Keratinocyte (primary cell): ENCODE measurements around the gene GBA3. TPM values are rescaled to one million over a fixed set of nuclear protein-coding genes. Genes with fewer than 3 reads are reported as not detected.

Source experiments
- DNase-seq: peaks from one replicate; pipeline ENCODE4 v3.0.0-alpha.2; 2011; ENCODE audit warnings: low read depth, missing footprints, low spot score
- FAIRE-seq: peaks from 2 replicates; lab custom pipeline; 2011; peaks lifted over from hg19 to GRCh38; lab: Jason Lieb, UNC
- H2AFZ ChIP-seq: 2 replicates; pipeline ENCODE4 v1.6.0; 2012; ENCODE audit warnings: low read length, control low read depth, inconsistent platforms; ENCODE audit not compliant: control insufficient read depth
- H3K27ac ChIP-seq: 2 replicates; pipeline ENCODE4 v1.5.1; 2011; ENCODE audit warnings: low read length; ENCODE audit not compliant: control insufficient read depth, insufficient read depth
- H3K27me3 ChIP-seq: 3 replicates; pipeline ENCODE4 v1.6.0; 2011; ENCODE audit warnings: low read length; ENCODE audit not compliant: control insufficient read depth, insufficient read depth; ENCODE audit errors: extremely low read depth
- H3K36me3 ChIP-seq, 2 experiments: 2 replicates in 1 of 2; 3 replicates in 1 of 2; pipeline ENCODE4 v1.5.1; 2011; ENCODE audit warnings: low read length in 2 of 2, mild to moderate bottlenecking in 1 of 2; ENCODE audit not compliant: control insufficient read depth in 2 of 2, insufficient read depth in 2 of 2; ENCODE audit errors: extremely low read depth in 1 of 2
- H3K4me1 ChIP-seq: 3 replicates; pipeline ENCODE4 v1.5.1; 2011; ENCODE audit warnings: low read length; ENCODE audit not compliant: control insufficient read depth, insufficient read depth; ENCODE audit errors: extremely low read depth
- H3K4me2 ChIP-seq: 3 replicates; pipeline ENCODE4 v1.6.0; 2011; ENCODE audit warnings: low read depth, low read length; ENCODE audit not compliant: control insufficient read depth, insufficient read depth; ENCODE audit errors: extremely low read depth
- H3K4me3 ChIP-seq, 3 experiments: fragments of 200-600 bp in 1 of 3; sonication (generic) in 1 of 3; 2 replicates in 2 of 3; 3 replicates in 1 of 3; pipeline ENCODE4 v1.5.1; 2011 to 2016; ENCODE audit warnings: low read length in 3 of 3, mild to moderate bottlenecking in 3 of 3, control low read depth in 2 of 3, inconsistent platforms in 1 of 3, low read depth in 1 of 3, mixed read lengths in 1 of 3, mixed run types in 1 of 3, moderate library complexity in 1 of 3; ENCODE audit not compliant: control insufficient read depth in 2 of 3, insufficient read depth in 2 of 3; ENCODE audit errors: extremely low read depth in 1 of 3
- H3K79me2 ChIP-seq: 2 replicates; pipeline ENCODE4 v1.6.0; 2012; ENCODE audit warnings: low read length; ENCODE audit not compliant: control insufficient read depth, insufficient read depth
- H3K9ac ChIP-seq: 3 replicates; pipeline ENCODE4 v1.6.0; 2011; ENCODE audit warnings: low read length; ENCODE audit not compliant: control insufficient read depth, insufficient read depth; ENCODE audit errors: extremely low read depth
- H3K9me1 ChIP-seq: 3 replicates; pipeline ENCODE4 v1.6.0; 2011; ENCODE audit warnings: low read length; ENCODE audit not compliant: control insufficient read depth, insufficient read depth; ENCODE audit errors: extremely low read depth
- H3K9me3 ChIP-seq: 2 replicates; pipeline ENCODE4 v1.5.1; 2012; ENCODE audit warnings: low read depth, low read length; ENCODE audit not compliant: control insufficient read depth
- H4K20me1 ChIP-seq: 3 replicates; pipeline ENCODE4 v1.6.0; 2011; ENCODE audit warnings: low read length; ENCODE audit not compliant: control insufficient read depth, insufficient read depth; ENCODE audit errors: extremely low read depth
- CTCF ChIP-seq, 3 experiments: IDR thresholded peaks in 1 of 3; conservative IDR thresholded peaks in 1 of 3; optimal IDR thresholded peaks in 1 of 3; 2 replicates in 2 of 3; 3 replicates in 1 of 3; pipeline versions ENCODE3 to v1.5.1; 2011; ENCODE audit warnings: low read length in 3 of 3, mild to moderate bottlenecking in 3 of 3, moderate library complexity in 2 of 3, control low read depth in 1 of 3, inconsistent platforms in 1 of 3; ENCODE audit not compliant: insufficient read depth in 2 of 3; ENCODE audit errors: extremely low read depth in 1 of 3
- EZH2 ChIP-seq: IDR thresholded peaks from one replicate; pipeline ENCODE4 v1.6.1; 2012; ENCODE audit warnings: inconsistent platforms, mild to moderate bottlenecking, low read length, moderate library complexity
- dilution Hi-C: fragments of 300-500 bp; cut with MboI; formaldehyde crosslinking; loops from one replicate; pipeline ENCODE4 v1.7.0; 2020; ENCODE audit warnings: low sequenced_read_pairs; ENCODE audit not compliant: extremely low pct_ligation_motif_present
- polyA plus RNA-seq, 5 experiments: library from polyadenylated mRNA; depleted of rRNA in 3 of 5; stranded (reverse) in 3 of 5; stranded (forward) in 1 of 5; unstranded in 1 of 5; fragments of >200 nt; gene quantifications; 1 replicate in 1 of 5; 2 replicates in 3 of 5; 3 replicates in 1 of 5; pipeline versions ENCODE4 v1.2.1 to v1.2.3, GENCODE V29; 2011 to 2012; ENCODE audit warnings: missing spikeins in 2 of 5, low read depth in 1 of 5, low replicate concordance in 1 of 5

Gene GBA3
- polyA plus RNA-seq, 1 donor (not counting 4 experiments of a cell fraction or from before 2014, with no cell fraction given), result not detected

- Histone ChIP-seq H3K79me2 (no peaks in the 10 kb centered on the region), H3K9ac (no peak overlapping the region), H3K27me3 (no peaks in the 10 kb centered on the region), H2AFZ (no peak overlapping the region), H3K4me3 (no peak overlapping the region), H3K4me1 (no peaks in the 10 kb centered on the region), H4K20me1 (no peaks in the 10 kb centered on the region), H3K36me3 (no peaks in the 10 kb centered on the region), H3K9me1 (no peaks in the 10 kb centered on the region), H3K4me2 (no peak overlapping the region), H3K9me3 (no peaks in the 10 kb centered on the region), H3K27ac (no peak overlapping the region)
- TF ChIP-seq CTCF (optimal IDR thresholded peaks at IDR 0.05 in 1 of 3, IDR thresholded peaks at IDR 0.05 in 1 of 3, conservative IDR thresholded peaks at IDR 0.05 in 1 of 3; ENCODE audit: extremely low read depth in 1 of 3, insufficient read depth in 2 of 3, low read length in 3 of 3) (no peak), EZH2 (no peak)
- dilution Hi-C loops, result no loop called here
- FAIRE-seq (no peak), DNase-seq (no peak)
These were observed 11.2 kb downstream of the GBA3 start for GRCh38 chr4:22703912-22704311.

- Histone ChIP-seq H3K79me2 (no peaks in the 10 kb centered on the region), H3K9me3 (no peaks in the 10 kb centered on the region), H3K9me1 (no peaks in the 10 kb centered on the region), H3K4me2 (no peak overlapping the region), H3K27ac (no peak overlapping the region), H3K27me3 (no peaks in the 10 kb centered on the region), H3K36me3 (no peaks in the 10 kb centered on the region), H3K4me1 (no peaks in the 10 kb centered on the region), H2AFZ (no peak overlapping the region), H3K4me3 (no peak overlapping the region), H3K9ac (no peak overlapping the region), H4K20me1 (no peaks in the 10 kb centered on the region)
- dilution Hi-C loops, result no loop called here
- no peak for DNase-seq
- FAIRE-seq, result no peak
- TF ChIP-seq CTCF (optimal IDR thresholded peaks at IDR 0.05 in 1 of 3, IDR thresholded peaks at IDR 0.05 in 1 of 3, conservative IDR thresholded peaks at IDR 0.05 in 1 of 3; ENCODE audit: extremely low read depth in 1 of 3, insufficient read depth in 2 of 3, low read length in 3 of 3) (no peak), EZH2 (no peak)
These were observed 14.7 kb downstream of the GBA3 start for GRCh38 chr4:22707390-22707789.
